NCI-H460 (cell line): Measurements from ENCODE around the gene CD248. TPM values are rescaled to one million over a fixed set of nuclear protein-coding genes. Genes with fewer than 3 reads are reported as not detected.
"Not testable (repeated sequence)": the region's sequence is repeated elsewhere in the genome, so short reads cannot be mapped to it uniquely, and the experiment has no call there.

ENCODE experiments used
- DNase-seq: peaks from one replicate; pipeline ENCODE4 v3.0.0-alpha.2; 2016; ENCODE audit warnings: low read depth; ENCODE audit errors: extremely low read depth
- polyA plus RNA-seq: library from polyadenylated mRNA; depleted of rRNA; stranded (reverse); fragments of >200 nt; gene quantifications from 2 replicates; pipeline ENCODE4 v1.2.3, GENCODE V29; 2014; cell fraction: nucleus; rRNA removed
- total RNA-seq: library from RNA; depleted of rRNA; stranded (reverse); fragments of >200 nt; shearing (Covaris generic); gene quantifications from 2 replicates; pipeline ENCODE4 v1.2.3, GENCODE V29; 2014; rRNA removed

Gene CD248
- not detected in 2 replicates for total RNA-seq
- polyA plus RNA-seq = not detected in 2 replicates

DNA sequence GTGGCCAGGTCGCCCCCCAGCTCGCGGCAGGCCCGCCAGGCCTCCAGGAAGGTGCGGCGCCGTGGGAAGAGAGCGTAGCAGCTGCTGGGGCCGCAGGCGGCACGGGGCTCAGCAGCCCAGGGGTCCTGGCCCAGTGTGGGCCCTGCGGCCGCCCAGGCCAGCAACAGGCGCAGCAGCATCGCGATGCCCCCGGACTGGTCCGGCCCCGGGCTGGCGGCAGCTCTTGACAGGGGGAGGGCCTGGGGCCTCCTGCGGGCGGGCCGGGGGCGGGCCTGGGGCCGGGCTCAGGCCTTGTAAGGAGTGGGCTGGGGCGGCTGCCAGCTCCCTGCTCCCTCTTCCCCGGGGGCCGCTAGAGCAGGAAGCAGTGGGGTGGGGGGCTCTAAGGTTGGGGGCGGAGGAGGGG, at the start of gene CD248:
Gene CD248, minus strand, starts transcription at position 196 of the 403 bp plus-strand sequence. Its CDS starts 17 bp downstream, at position 179.
- no peak for DNase-seq

- DNase-seq = no peak
Measured at GRCh38 chr11:66365711-66366619, 49.1 kb upstream of the CD248 start.

DNA sequence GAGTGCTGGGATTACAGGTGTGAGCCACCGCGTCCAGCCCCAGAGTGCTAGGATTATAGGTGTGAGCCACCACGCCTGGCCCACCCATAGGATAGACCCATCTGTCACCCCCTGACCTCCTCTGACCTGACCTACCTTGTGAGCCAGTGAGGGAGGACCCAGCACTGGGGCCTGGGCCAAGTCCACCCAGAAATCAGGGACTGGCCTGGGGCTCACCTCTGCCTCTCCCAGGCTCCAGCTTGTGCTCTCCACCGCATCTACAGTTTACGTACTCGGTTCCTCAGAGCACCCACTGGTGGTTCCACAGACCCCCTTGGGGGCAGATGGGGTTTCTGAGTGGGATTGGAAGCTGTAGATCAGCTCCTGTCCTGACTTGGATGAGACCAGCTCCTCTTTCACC, 48.3 kb upstream of the CD248 start:
- DNase-seq = no peak

- no peak for DNase-seq
Measured at GRCh38 chr11:66363805-66364535, 47.1 kb upstream of the CD248 start.

- no peak for DNase-seq
Measured at GRCh38 chr11:66363187-66363601, 46.4 kb upstream of the CD248 start.

GRCh38 chr11:66362481-66363147, 45.8 kb upstream of the CD248 start:
- no peak for DNase-seq

GRCh38 chr11:66361502-66361941, 44.7 kb upstream of the CD248 start:
- no peak for DNase-seq

- DNase-seq = no peak
Measured at GRCh38 chr11:66360406-66361073, 43.7 kb upstream of the CD248 start.

DNA sequence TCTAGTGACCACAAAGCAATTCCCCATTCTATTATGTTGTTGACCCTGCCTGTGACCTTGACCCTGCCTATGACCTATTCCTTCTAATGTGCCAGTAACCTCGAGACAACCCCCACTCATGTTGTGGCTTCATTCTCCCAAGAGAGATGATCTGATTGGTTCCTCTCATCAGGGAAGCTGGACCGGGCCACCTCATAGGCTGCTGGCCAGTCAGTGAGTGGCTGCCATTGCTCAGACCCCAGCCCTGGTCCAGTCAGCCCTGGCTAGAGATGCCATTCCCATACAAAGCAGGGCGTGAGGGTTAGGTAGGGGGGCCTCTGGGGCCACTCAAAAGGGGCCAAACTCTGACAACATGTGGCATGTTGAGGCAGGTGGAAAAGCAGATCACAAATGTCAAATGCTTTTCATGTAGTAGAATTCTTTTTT, 42.8 kb upstream of the CD248 start:
- no peak for DNase-seq

GRCh38 chr11:66350560-66351235, 33.9 kb upstream of the CD248 start:
- not testable (repeated sequence) for DNase-seq

- DNase-seq = no peak
Measured at GRCh38 chr11:66349084-66349386, 32.2 kb upstream of the CD248 start.

DNA sequence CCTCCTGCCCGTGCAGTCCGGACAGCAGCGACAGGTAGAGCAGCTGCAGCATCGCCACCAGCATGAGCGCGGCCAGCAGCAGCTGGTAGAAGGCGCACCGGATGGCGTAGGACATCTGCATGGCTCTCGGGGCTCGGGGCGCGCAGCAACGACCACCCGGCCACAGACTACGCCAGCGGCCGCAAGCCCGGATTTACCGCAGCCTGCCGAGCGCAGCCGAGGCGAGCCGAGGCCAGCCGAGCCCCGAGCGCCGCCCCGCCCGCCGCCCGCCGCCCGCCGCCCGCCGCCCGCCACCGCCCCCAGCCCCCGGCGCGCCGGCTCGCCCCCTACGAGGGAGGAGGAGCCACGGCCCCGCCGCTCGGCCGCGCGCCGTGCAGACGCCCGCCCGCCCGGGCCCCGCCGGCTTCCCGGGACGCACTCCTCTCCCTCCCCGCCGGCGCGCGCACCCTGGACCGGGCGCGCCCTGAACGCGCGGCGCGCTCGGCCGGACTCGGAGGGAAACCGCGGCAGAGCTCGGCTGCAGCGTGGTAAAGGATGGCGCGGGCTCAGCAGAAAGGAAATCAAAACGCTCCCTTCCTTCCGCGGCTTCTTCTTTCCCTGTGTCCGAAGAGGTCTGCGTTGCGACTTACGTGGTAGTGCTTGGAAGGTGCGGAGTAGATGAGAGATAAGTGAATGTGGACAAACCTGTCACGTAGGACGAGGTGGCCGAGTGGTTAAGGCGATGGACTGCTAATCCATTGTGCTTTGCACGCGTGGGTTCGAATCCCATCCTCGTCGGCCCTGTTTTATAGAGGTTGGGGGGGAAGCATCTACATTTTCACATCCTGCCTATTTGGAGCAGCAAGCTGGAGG, 30.8 kb upstream of the CD248 start, which contains the start of gene B4GAT1:
Gene B4GAT1, minus strand, starts transcription at position 205 of the 852 bp plus-strand sequence. Its CDS starts 84 bp downstream, at position 121.
- DNase-seq = peak; percentile 85

DNA sequence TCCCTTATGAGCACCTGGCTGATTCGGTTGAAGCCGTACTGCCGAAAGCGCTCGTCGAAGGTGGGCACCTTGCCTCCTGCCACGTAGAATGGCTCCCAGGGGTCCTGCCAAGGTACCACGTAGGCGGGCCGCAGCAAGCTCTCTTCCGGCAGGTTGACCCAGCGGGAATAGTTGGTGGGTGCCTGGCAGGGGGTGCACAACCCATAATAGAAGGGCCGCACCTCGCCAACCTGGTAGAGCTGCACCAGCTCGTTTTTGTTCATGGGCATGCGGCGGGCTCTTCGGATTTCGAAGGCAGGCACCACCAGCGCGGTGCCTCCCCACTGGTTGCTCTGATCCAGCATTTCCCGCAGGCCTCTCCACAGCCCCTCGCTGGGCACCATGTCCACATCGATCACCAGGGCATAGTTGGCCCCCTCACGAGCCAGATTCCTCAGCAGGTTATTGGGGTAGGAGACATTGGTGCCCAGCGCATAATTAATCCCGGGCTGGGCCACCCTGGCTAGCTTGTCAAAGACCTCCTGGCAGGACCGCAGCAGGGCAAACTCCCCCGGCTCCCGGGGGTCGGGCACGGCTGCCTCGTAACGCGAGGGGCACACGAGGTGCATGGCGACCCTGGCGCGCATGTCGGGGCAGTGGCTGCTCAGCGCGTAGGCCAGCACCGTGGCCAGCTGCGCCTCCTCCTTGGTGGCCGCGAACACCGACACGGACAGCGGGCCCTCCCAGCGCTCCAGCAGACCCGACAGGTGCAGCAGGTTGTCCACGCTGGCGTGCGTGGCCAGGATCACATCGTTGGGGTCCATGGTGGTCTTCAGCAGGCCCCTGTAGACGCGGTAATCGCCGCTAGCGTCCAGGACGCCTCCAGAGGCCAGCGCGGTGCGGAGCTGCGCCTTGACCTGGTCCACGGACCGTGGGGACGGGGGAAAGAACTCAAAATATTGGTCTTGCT, 29.9 kb upstream of the CD248 start:
- no peak for DNase-seq

- no peak for DNase-seq
Measured at GRCh38 chr11:66345316-66345649, 28.4 kb upstream of the CD248 start.

- DNase-seq = peak; percentile 92
Measured at GRCh38 chr11:66344550-66345315, 27.9 kb upstream of the CD248 start, which contains the start of gene BRMS1. Gene BRMS1 (minus strand): TSS chr11:66345104. CDS start chr11:66342234, 2,870 bp downstream.

DNA sequence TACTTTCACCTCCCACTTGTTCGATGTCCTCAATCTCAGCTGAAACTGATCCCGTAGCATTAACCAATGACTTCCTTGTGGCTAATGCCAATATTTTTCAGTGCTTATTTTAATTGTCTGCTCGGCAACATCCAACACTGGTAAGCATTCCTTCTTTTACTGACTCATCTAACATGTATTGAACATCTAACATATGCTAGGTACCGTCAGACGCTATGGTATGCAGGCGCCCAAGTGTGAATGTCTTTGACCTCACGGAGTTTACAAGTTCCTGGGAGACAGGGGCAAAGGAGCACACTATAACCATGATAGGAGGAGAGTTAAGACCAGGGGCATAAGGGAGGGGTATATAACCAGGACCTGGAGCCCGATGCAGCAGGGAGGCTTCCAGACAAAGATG, 26.3 kb upstream of the CD248 start:
- DNase-seq = no peak
